SKM-1 treated with dmso at 0.1 percent for 144 hours (cell line): Measurements from ENCODE around the gene PCNX2.

ENCODE experiments used
- DNase-seq: peaks from one replicate; lab custom pipeline; 2025; ENCODE audit not compliant: unreplicated experiment; lab: John Stamatoyannopoulos, UW

PCNX2 gene

DNA sequence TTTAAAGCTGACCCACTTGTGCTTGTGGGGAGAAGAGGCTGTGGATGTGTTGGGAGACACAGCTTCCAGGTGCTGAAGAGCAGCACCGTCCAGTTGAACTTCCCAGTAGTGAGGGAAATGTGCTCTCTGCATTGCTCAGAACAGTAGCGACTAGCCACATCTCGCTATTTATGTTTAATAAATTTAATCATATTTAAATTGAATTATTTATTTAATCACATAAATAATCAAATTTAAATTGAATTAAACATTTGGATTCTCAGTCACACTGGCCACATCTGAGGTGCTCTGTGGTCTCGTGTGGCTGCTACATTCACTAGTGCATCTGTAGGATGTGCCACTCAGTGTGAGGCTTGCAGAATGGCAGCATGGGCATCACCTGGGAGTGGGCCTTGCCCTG is 325.0 kb downstream of the PCNX2 start:
- DNase-seq, result no peak

DNA sequence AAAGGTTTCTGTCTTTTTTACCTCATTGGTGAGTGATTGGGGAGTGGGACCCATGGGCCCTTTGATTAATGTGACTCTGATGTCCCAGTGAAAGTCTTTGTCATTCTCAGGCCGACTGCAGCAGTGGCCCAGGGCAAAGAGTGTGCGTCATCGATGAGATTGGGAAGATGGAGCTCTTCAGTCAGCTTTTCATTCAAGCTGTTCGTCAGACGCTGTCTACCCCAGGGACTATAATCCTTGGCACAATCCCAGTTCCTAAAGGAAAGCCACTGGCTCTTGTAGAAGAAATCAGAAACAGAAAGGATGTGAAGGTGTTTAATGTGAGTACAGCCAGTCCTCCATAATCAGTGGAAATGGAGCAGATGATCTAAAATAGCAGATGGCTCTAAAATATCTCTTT is 325.7 kb downstream of the PCNX2 start:
- DNase-seq, result no peak

DNA sequence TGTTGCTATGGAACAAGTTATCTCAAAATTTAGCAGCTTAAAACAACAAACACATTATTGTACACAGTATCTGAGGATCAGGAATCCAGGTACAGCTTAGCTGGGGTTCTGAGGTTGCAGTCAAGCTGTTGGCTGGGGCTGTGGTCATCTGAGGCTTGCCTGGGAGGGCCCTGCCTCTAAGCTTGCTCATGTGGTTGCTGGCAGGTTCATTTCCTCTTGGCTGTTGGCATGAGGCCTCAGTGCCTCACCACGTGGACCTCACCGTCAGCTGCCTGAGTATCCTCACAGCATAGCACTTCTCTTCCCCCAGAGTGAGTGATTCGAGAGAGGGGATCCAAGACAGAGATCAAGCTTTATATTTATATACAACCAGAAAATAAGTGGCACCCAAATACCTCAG is 326.6 kb downstream of the PCNX2 start:
- peak; percentile 67 for DNase-seq

DNA sequence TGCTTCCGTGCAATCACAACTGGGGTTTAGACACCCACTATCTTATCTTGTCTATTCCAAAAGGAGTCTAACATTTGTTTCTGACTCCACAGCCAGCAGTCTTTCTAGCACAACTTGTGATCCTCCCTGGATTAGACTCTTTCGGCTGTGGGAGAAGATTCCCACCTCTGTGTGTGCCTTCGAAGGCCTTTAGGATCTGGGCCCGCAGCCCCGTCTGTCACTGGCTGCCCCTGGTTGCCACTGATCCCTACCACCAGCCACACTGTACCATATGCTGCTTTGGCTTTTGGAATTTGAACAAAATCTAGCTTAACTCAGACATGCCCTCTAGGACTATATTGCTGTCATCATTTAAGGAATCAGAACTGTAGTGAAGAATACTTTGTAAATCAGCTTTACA is 327.1 kb downstream of the PCNX2 start:
- DNase-seq, result no peak

DNA sequence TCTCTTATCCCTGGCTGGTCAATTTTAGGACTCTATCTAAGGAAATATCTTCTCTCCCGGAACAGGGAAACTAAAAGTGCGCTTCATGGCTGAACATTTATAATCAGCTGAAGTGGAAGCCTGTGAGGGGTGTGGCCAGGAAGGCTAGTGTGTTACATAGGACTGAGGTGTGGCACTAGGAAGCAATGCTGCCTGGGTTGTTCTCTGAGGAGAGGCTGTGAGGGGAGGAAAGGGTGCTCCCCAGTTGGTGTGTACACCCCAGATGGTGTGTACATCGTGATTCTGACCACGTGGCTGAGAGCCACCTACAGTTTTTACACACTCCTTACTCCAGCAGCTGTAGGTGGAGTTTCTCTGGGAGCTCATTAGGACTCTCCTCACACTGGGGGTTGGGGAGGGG is 328.9 kb downstream of the PCNX2 start:
- DNase-seq, result no peak

DNA sequence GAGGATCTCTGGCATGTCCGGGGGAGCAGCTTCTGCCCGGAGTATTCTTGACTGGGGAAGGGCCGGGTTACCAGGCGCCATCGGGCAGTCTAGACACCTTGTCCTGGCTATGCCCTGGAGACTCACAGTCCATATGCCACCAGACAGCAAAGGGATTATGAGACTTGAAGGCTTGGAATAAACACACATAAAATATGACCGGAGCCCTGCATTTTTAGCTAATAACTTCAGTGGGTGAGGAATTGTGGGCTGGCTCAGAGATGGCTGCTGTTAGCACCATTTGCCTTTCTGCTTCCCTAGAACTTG is 329.7 kb downstream of the PCNX2 start:
- DNase-seq, result no peak

DNA sequence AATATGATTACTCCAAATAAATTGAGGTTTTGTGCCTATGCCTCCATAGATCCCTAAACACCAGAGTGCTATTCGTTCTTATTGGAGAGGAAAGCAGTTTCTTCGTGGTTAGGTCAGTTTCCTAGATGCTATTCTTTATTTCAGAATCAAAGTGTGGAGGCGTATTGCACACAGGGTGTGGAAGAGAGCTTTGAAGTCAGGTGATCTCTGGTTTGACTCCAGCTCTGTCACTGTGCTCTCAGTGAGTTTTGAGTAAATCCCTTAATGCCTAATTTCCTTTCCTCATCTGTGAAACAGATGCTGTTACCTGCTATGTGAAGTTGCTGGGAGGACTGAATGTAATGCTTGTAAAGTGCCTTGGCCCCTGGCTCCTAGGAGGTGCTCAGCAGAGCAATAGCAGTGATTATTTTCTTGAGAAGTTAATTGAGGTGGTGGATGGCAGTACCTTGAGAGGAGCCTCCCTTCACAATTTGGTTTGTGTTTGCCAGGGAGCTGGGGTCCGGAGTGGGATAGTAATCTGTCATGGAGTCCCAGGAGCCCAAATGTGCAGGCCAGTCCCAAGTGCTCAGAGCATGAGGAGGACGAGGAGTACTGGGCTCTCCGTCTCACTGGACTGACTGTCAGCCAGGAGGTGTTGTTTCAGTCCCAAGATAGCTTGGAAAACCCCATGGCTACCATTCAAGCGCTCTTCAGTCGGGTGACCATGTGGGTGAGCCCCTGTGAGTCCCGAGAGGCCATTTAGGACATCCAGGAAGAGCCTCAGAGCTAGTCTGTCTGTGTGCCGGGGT is 330.2 kb downstream of the PCNX2 start:
- no peak for DNase-seq

DNA sequence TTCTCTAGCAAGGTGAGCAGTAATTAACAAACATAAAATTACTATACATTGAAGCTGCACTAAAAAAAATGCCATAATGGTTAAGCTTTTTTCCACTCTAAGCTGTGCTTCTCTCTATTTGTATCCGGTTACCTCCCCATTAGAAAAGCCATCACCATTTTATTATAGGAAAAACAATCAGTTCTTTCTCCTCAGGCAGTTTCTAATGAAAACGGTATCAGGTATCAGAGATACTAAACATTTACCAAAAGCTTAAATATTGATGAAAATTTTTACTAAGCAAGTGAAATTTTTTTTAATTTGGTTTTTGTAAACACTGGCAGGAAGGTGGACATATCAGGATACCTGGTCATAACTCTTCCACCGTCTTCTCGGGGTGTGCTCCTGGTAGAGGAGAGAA is 330.9 kb downstream of the PCNX2 start:
- no peak for DNase-seq

DNA sequence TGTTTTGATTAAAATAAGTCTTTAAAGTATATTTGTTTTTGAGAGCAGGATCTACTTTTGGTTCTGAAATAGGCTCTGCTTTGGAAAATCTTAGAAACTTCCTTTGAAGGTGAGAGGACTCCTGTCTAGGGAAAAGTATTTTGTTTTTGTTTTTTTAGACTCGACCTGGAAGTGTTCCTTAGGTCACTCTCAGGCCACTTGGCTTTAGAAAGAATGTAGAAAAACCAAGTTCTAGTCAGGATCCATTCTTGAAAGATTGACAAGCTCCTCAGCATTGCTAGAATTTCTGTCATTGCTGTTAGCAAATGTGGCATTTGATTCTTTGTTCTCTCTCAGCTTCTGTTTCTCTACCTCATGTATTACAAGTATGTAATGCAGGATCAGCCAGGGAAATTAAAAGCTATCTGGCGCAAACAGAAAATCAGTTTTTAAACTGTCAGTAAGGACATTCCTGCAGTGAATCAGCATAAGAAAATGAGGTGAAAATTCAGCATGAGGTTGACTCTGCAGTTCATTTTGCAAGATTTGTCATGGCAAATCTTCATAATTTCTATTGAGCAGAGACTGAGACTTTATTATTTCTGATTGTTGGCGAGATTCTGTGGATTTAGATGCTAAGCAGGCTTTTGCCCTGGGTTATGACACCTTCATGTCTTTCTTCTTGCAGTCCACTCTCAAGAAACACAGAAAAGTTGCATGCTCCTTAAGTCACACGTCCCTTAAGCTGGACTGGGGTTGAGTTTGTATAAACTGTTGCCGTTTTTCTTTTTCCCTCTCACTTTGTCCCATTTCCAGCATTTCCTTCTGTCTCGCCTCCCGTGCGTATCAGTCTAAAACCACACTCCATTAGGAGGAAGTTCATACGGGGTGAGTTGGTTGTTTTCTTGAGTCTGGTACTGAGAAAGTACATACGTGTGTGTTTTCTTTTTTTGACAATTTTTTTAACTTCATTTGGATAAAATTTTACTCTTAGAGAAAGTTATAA is 332.5 kb downstream of the PCNX2 start:
- peak; percentile 65 for DNase-seq

DNA sequence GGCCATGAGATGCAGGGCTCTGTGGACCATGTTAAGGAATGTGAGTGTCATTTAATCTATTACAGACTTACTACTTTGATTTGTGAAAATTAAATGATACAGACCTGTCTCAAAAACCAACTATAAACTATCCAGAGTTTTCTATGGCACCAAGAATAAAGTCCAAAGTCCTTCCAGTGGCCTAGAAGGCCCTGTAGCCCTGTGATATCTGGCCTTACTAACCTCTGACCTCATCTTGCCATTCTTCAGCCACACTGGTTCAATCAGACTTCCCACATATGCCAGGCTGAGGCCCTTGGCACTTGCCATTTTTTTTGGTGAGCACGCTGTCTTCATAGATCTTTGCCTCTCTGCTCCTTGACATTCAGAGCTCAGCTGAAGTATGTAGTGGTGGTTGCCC is 337.5 kb downstream of the PCNX2 start:
- no peak for DNase-seq

DNA sequence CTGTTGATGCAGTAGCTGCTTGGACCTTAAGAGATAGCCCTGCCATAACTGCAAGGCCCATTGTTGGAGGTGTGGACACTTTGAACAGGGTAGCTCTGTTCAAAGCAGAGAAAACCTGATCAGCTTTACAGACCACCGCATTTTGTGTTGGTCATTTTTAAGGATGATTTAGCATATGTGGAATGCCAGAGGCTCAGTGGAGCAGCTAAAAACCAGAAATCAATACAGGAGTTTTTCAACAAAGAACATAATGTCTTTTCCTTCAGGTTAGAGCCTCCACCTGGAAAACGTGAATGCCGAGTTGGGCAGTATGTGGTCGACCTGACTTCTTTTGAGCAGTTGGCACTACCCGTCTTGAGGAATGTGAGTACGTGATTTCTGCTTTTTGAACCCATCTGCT is 339.4 kb downstream of the PCNX2 start:
- DNase-seq, result no peak

DNA sequence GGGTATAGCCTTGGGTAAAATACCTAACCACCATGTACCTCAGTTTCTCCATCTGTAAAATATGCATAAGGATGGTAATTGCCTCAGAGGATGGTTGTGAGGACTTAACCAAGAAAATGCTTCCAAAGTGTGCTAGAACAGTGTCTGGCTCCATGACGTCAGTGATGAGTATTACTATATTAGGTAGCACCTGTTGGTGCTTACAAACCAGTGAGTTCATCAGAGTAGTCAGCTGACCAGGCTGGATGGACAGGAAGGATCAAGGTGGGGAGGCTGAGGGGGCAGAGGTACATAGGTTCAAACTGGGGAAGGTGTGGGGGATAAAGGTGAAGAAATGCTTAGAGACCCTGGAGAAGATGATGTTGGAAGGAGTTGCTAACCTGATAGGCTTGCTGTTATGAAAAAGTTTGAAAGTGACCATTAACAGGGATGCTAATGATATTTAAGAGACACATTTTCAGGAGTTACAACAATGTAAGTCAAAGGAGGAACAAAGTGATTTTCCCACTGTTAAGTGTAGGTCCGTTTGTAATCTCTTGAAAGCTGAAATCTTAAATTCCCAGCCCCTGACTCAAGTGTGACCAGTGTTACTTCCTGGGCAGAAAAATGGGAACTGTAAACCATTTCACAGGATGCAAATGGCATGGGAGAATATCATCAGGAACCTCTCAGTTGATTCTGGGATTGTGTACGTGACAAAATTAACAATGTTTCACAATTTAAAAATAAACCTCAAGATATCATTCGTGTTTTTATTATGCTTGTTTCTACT is 340.7 kb downstream of the PCNX2 start:
- DNase-seq, result no peak

DNA sequence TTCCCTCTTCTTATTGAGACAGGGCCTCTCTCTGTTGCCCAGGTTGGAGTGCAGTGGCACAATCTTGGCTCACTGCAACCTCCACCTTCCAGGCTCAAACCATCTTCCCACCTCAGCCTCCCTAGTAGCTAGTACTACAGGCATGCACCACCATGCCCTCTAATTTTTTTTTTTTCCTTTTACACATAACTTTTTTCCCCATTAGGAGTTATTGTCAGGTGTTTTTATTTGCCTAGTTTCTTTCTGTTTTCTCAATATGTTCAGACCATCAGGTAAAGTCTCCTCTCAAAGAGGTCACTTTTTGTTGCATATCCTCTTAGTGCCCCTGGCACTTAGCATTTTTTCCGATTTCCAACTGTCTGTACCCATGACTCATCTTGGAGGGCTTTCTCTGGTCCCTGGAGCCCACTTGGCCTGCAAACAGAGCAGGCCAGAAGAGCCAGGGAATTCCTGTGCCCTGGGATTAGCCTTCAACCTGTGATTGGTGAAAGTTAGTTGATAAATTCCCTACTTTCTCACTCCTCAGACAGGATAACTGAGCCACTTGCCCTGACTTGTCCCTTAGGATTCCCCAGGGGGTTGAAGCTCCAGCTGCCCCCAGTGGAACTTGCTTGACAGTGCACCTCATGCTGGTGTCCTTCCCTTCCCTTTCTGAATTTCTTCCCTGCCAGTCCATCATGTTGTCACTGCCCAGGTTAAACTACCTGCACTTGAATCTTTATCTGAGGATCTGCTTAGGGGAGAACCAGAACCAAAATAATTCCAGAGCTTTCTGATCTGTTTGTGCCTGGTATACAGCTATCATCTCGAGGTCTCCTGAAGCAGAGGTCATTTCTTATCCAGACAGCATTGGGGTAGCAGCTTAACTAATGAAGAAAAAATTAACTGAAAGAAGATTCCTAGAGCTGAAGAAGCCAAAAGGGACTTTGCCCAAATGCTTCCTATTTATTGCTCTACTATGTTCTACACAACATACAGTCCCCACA is 342.7 kb downstream of the PCNX2 start:
- peak; percentile 77 for DNase-seq

DNA sequence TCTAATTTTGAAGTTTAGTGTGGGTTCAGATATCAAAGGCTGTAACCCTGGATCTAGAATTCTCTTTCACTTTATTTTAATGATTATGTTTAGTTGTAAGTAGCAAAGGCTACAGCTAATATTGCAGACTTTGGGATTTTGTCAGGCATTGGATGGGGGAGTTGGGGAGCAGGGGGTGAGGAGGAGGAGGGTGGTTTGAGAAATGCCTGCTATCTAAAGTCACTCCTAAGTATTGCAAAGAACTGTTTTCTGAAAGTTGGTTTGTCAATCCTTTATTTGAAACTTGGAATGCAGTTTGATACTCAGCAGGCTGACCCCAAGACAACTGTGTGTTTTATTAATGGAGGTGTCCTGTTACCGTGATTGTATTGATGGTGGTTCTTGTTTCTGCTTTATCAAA is 343.9 kb downstream of the PCNX2 start:
- DNase-seq, result no peak

DNA sequence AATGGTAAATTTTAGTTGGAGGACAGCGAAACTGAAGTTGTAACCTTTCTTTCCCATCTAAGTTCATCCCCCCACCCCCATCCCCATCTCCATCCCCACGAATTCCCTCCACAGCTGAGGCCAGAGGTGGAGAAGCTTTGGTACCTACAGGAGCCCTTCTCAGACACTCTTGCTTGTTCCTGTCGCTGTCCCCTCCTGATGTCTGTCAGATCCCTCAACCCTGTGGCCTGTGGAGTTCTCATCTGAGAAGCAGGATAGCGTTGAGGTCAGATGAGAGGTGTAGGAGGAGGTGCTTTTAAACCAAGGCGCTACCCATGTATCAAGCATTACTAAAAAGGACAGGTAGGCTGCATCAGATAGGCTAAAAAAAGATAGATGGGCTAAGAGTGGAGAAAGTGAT is 344.3 kb downstream of the PCNX2 start:
- DNase-seq, result peak; percentile 25

DNA sequence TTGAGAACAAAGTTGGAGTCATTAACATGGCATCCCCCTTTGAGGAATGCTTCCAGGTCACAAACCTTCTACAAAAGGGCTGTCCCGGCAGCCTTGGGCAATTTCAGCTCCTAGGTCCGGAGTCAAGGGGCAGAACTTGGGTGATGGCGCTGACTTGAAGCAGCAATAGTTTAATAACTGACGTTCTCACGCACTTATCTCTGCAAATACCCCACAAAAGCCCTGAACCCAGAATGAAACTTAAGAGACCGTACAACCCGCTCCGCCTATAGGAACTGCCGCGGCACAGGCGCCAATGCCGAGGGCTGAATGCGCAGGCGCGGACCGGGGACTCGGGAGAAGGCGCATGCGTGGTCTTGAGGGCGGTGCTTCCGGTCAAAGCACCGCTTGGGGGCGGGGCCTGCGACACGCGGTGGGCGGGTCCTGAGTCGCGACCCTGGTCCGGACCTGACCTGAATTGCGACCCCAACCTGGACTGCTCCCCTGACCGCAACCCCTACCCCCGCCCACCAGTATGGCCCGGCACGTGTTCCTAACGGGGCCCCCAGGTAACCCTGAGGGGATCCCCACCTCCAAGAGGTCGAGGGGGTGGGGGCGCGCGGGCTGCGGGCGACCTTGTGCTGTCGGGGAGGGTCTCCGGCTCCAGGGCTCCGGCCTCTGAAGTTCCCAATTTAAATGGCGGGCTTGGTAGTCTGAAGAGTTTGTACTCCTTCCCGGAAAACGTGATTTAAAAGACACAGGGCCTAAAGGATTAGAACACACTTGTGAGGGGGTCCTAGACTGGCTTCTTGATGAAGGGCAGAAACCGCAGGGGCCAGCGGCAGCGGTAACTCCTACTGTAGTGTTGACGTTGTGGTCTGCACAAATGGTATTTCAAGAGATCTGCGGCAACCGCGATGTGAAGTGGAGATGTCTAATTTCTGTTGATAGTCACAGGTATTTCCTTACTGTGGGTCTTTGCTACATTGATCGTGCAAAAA is 345.0 kb downstream of the PCNX2 start, which contains the start of gene NTPCR:
Gene NTPCR, plus strand, starts transcription at position 415 of the 980 bp plus-strand sequence. Its CDS starts 100 bp downstream, at position 515.
- peak; percentile 96 for DNase-seq

DNA sequence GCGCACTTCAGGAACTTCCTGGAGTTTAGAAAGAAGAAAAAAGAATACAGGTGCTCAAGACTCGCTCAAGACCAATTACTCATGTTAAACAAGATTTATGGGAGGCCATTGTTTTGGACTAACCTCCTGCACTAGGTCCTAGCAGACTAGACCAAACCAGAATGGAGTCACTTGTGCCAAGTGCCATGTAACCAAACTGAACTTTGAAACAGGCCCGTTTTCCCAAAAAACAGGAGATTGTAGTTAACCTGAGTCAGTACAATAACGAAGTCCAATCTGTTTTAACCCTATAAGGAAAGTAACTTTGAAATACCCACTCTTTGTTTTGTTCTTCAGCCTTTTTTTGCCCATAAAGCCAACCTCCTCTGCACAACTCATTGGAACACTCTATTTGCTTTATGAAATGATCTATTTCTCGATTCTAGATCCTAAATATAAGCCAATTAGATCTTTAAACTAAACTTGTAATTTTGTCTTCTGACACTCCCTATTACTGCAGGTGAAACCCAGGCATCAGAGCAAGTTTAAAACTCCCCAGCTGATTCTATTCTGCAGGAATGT is 345.8 kb downstream of the PCNX2 start:
- DNase-seq, result no peak

DNA sequence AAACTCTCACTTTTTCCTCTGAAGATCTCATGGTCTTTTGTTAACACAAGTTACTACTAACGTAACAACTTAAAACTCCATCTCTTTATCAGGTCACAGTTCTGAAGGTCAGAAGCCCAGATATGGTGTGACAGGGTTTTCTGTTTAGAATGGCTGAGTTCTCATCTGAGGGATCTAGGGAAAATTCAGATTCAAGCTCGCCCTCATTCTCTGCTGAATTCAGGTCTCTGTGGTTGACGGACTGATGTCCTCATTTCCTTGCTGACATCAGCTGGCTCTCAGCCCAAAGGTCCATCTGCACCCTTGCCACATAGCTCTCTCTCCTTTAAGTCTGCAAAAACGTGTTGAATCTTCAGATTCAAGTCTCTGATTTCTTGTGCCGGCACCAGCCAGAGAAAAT is 351.2 kb downstream of the PCNX2 start:
- no peak for DNase-seq
